Peyer's patch (tissue), 4 donors: ENCODE results near the gene NDUFS6.

Source experiments
- CTCF ChIP-seq, 6 experiments: fragments of 450-650 bp in 4 of 6; fragments of 200-600 bp in 2 of 6; sonication (generic) in 1 of 6; IDR thresholded peaks; one replicate each; pipeline ENCODE4 v1.5.1; 2017 to 2019; ENCODE audit warnings: antibody characterized with exemption in 6 of 6, mild to moderate bottlenecking in 3 of 6, moderate library complexity in 1 of 6
- POLR2A ChIP-seq, 2 donors: fragments of 450-650 bp; IDR thresholded peaks; one replicate each; pipeline ENCODE4 v1.5.1; 2017; ENCODE audit warnings: antibody characterized with exemption in 2 of 2, mild to moderate bottlenecking in 2 of 2, moderate library complexity in 2 of 2

DNA sequence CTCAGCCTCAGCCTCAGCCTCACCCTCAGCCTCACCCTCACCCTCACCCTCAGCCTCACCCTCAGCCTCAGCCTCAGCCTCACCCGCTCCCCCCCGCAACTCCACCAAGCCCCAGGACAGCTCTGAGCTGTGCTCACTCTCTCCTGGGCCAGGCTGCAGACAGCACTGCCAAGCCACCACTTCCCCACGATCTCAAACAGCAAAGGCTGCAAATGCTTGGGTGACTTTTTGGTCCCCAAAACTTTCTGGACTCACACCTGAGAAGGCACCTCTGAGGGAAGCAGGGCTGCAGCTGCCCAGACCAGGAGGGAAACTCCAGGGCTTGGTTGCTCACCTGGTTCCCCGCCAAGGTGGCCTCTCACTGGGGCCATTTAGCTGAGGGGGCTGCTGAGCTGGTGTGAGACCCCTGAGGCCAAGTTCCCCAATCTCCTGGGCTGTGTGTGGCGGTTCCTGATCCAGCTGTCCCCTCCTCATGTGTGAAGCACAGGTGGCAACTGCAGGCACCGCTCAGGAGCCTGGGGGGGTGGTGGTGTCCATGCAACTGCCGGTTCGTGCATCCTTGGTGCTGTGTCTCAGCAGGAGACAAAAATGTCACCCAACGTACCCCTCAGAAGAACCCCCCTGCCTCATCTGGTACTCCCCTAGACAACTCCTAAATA, 19.4 kb upstream of the NDUFS6 start:
- TF ChIP-seq CTCF (IDR thresholded peaks at IDR 0.05) (no peak), POLR2A (IDR thresholded peaks at IDR 0.05) (no peak)
